GM12874 (cell line): ENCODE results near the gene GLI2.

ENCODE experiments used
- TF ChIP-seq, protein P1 (sequence below): IDR thresholded peaks from 2 replicates; pipeline ENCODE4 v1.5.1; 2011; ENCODE audit warnings: low read depth, mild to moderate bottlenecking, control low read depth, low read length, moderate library complexity; ENCODE audit not compliant: insufficient read depth

Gene GLI2

DNA sequence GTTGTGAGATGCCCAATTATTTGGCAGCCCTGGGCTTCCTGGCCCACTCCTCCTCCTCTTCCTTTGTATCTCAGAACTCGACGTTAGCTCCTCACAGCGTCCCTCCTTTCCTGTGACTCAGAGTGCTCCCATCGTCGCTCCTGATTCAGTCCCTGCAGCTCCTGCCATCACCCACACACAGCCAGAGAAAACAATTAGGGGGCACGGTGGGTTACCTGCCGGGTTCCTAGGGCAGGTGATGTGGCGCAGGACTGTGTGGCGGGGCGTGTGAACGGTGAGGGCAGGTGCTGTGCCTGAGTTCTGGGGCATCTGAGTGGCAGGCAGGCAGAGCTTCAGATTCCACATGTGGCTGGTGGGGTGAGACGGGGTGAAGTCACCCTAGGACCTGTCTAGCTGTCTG, 42.6 kb downstream of the GLI2 start:
- TF ChIP-seq, protein P1, sequence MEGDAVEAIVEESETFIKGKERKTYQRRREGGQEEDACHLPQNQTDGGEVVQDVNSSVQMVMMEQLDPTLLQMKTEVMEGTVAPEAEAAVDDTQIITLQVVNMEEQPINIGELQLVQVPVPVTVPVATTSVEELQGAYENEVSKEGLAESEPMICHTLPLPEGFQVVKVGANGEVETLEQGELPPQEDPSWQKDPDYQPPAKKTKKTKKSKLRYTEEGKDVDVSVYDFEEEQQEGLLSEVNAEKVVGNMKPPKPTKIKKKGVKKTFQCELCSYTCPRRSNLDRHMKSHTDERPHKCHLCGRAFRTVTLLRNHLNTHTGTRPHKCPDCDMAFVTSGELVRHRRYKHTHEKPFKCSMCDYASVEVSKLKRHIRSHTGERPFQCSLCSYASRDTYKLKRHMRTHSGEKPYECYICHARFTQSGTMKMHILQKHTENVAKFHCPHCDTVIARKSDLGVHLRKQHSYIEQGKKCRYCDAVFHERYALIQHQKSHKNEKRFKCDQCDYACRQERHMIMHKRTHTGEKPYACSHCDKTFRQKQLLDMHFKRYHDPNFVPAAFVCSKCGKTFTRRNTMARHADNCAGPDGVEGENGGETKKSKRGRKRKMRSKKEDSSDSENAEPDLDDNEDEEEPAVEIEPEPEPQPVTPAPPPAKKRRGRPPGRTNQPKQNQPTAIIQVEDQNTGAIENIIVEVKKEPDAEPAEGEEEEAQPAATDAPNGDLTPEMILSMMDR = no peak

DNA sequence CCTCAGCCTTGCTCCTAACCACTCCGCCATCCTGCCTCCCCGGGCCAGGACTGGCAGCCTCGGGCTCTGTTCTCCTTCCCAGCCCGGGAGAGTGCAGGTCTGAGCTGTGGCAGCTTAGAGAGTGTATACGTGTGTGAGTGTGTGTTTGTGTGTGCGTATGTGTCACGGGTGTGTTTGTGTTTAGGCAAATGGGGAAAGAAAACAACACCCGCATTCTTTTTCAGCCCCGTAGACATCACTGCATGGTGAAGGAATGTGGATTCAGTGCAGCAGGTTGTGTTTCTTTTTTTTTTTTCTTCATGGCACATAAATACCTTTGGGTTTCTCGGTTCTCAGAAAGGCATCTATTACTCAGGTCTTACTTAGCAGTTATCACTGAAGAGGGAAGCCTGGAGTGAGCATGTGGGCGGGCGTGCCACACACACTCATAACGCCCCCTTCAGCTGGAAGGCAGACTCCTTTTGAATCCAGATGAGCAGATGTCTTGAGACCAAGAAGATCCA, 44.2 kb downstream of the GLI2 start:
- TF ChIP-seq, protein P1 = no peak

DNA sequence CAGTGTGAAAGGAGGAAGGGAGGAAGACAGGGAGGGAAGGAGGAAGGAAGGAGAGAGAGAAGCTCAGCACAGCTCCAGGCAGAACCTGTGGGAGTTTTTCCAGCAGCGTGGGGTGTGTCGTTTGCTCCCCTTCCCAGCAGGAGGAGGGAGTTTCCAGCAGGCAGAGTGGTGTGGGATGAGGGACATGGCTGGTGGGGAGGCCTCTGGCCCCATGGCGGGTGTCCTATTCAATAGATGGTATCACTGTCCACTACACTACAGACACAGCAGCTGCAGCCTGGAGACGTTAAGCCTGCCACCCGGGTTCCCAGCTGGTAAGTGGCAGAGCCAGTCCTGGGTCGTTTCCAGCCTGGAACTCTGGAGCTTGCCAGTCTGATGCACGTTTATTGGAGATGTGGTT, 44.7 kb downstream of the GLI2 start:
- TF ChIP-seq, protein P1 = no peak

DNA sequence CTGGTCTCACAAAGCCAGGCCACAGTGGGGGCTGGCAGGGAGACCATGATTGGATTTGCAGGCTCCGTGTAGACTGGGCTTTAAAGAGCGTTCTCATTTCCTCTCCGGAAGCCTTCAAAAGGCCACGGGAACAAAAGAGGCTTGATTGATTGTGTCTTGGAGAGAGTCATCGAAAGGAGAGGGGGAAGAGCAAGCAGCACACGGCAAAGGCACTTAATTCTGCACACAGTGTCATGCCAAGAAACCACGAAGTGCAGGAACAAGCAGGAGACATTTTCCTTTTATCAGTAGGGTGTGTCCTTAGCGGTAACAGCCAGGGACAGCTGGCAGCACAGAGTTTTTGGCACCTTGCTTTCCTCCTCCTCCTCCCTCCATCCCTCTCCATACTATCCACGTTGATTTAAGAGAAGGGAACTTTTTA, 47.7 kb downstream of the GLI2 start:
- TF ChIP-seq, protein P1 = no peak

DNA sequence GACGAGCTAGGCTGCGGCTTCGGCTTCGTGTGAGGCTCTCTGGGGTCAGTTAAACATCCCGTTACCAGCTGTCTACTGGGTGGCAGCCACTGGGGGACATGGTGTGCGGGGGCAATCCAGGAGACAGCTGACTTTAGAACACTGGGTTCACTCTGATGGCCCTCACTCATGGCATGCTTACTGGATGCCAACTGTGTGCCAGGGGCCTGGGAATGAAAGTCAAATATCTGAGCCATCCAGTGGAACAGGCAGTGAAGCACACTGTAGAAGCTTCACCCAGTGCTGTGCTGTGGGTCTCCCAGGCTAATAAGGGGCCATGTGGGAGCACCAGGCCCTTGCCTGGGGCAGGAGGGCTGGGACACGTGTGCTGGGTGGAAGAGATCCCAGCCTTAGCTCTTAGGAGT, 48.3 kb downstream of the GLI2 start:
- TF ChIP-seq, protein P1 = no peak
